Endothelial cell of umbilical vein (primary cell): ENCODE results near the gene LINC00632. TPM values are rescaled to one million over a fixed set of nuclear protein-coding genes. Genes with fewer than 3 reads are reported as not detected.

ENCODE experiments used
- BruUV-seq: library from RNA; stranded (reverse); fragments of 400-500 nt; replicated peaks from 2 replicates; lab custom pipeline; 2021; lab: Mats Ljungman, UMichigan
- CTCF ChIA-PET: fragments of 300-600, 350-600 bp; sonication (Branson Sonifier 250); formaldehyde crosslinking; loops from one replicate; lab custom pipeline; 2021; ENCODE audit warnings: antibody characterized with exemption, inconsistent platforms; lab: Charles Lee
- POLR2A ChIA-PET: fragments of 300-600, 350-600 bp; sonication (Branson Sonifier 250); formaldehyde crosslinking; loops from one replicate; lab custom pipeline; 2021; ENCODE audit warnings: antibody characterized with exemption, inconsistent platforms; lab: Charles Lee
- DNase-seq: peaks from one replicate; pipeline ENCODE4 v3.0.0-alpha.2; 2011; ENCODE audit warnings: low read depth, low spot score
- FAIRE-seq: peaks from 2 replicates; lab custom pipeline; 2011; peaks lifted over from hg19 to GRCh38; lab: Jason Lieb, UNC
- H2AFZ ChIP-seq: 2 replicates; pipeline ENCODE4 v1.6.0; 2012; ENCODE audit warnings: low read depth, low read length, control low read depth, inconsistent platforms
- H3K27ac ChIP-seq: 2 replicates; pipeline ENCODE4 v1.5.1; 2011; ENCODE audit warnings: low read depth, mild to moderate bottlenecking, control low read depth, low read length, moderate library complexity; ENCODE audit not compliant: insufficient read depth
- H3K27me3 ChIP-seq, 2 experiments: 2 replicates each; pipeline versions ENCODE4 v1.6.0 to v1.6.1; 2011; ENCODE audit warnings: low read length in 2 of 2, mixed read lengths in 1 of 2; ENCODE audit not compliant: control insufficient read depth in 2 of 2, insufficient read depth in 2 of 2
- H3K36me3 ChIP-seq, 2 experiments: 2 replicates in 1 of 2; 3 replicates in 1 of 2; pipeline ENCODE4 v1.5.1; 2011; ENCODE audit warnings: low read length in 2 of 2, mild to moderate bottlenecking in 1 of 2, moderate library complexity in 1 of 2; ENCODE audit not compliant: control insufficient read depth in 2 of 2, insufficient read depth in 2 of 2; ENCODE audit errors: extremely low read depth in 1 of 2
- H3K4me1 ChIP-seq: 3 replicates; pipeline ENCODE4 v1.5.1; 2011; ENCODE audit warnings: mild to moderate bottlenecking, low read length; ENCODE audit not compliant: control insufficient read depth, insufficient read depth; ENCODE audit errors: extremely low read depth
- H3K4me2 ChIP-seq: 2 replicates; pipeline ENCODE4 v1.6.1; 2011; ENCODE audit warnings: low read length, control low read depth, mixed read lengths; ENCODE audit not compliant: insufficient read depth
- H3K4me3 ChIP-seq, 3 experiments: fragments of 200-600 bp in 1 of 3; sonication (generic), shearing (Covaris generic) in 1 of 3; replicated peaks in 1 of 3; 2 replicates each; pipeline ENCODE4 v1.5.1; 2011 to 2016; ENCODE audit warnings: control low read depth in 3 of 3, low read length in 3 of 3, mild to moderate bottlenecking in 2 of 3, inconsistent platforms in 1 of 3, low read depth in 1 of 3, moderate library complexity in 1 of 3; ENCODE audit not compliant: insufficient read depth in 1 of 3
- H3K79me2 ChIP-seq: 2 replicates; pipeline ENCODE4 v1.6.0; 2012; ENCODE audit warnings: low read length, inconsistent platforms; ENCODE audit not compliant: control insufficient read depth, insufficient read depth
- H3K9ac ChIP-seq: replicated peaks from 2 replicates; pipeline ENCODE3; 2011; ENCODE audit warnings: low read length, control low read depth; ENCODE audit not compliant: insufficient read depth; ENCODE audit errors: extremely low read depth
- H3K9me1 ChIP-seq: replicated peaks from 3 replicates; pipeline ENCODE4 v1.6.0; 2011; ENCODE audit warnings: mild to moderate bottlenecking, low read length; ENCODE audit not compliant: control insufficient read depth, insufficient read depth; ENCODE audit errors: extremely low read depth
- H3K9me3 ChIP-seq: replicated peaks from 2 replicates; pipeline ENCODE4 v1.5.1; 2012; ENCODE audit warnings: low read length, inconsistent platforms; ENCODE audit not compliant: control insufficient read depth, insufficient read depth
- H4K20me1 ChIP-seq: replicated peaks from 2 replicates; pipeline ENCODE3; 2011; ENCODE audit warnings: mild to moderate bottlenecking, low read length; ENCODE audit not compliant: control insufficient read depth, insufficient read depth; ENCODE audit errors: extremely low read depth
- EZH2 ChIP-seq: IDR thresholded peaks from 2 replicates; pipeline ENCODE4 v1.6.1; 2012; ENCODE audit warnings: borderline replicate concordance, low read depth, mild to moderate bottlenecking, moderate library complexity, low read length, inconsistent platforms; ENCODE audit not compliant: severe bottlenecking
- FOS ChIP-seq: IDR thresholded peaks from 2 replicates; pipeline ENCODE4 v1.6.1; 2011; ENCODE audit warnings: mild to moderate bottlenecking, low read length, moderate library complexity, borderline replicate concordance; ENCODE audit not compliant: insufficient read depth
- GATA2 ChIP-seq: IDR thresholded peaks from 2 replicates; pipeline ENCODE4 v1.7.0; 2011; ENCODE audit warnings: low read depth, mild to moderate bottlenecking, moderate library complexity, mixed read lengths, low read length; ENCODE audit not compliant: insufficient read length, insufficient read depth
- JUN ChIP-seq: IDR thresholded peaks from 2 replicates; pipeline ENCODE4 v1.6.1; 2011; ENCODE audit warnings: borderline replicate concordance, low read depth; ENCODE audit not compliant: insufficient read length, insufficient read depth
- MYC ChIP-seq: IDR thresholded peaks from one replicate; pipeline ENCODE4 v1.6.1; 2011; ENCODE audit warnings: mild to moderate bottlenecking, low read depth, low read length
- POLR2A ChIP-seq: IDR thresholded peaks from 2 replicates; pipeline ENCODE4 v1.6.1; 2012; ENCODE audit warnings: low read depth, mild to moderate bottlenecking, control low read depth, low read length
- POLR2AphosphoS5 ChIP-seq: IDR thresholded peaks from 2 replicates; pipeline ENCODE4 v1.6.1; 2012; ENCODE audit warnings: low read depth, mild to moderate bottlenecking, control low read depth, low read length, moderate library complexity; ENCODE audit not compliant: insufficient read depth
- dilution Hi-C: fragments of 300-500 bp; cut with MboI; formaldehyde crosslinking; loops from one replicate; pipeline ENCODE4 v1.15.0; 2019; ENCODE audit warnings: low sequenced_read_pairs; ENCODE audit not compliant: extremely low pct_ligation_motif_present
- intact Hi-C: fragments of 100-400 bp; cut with micrococcal nuclease; formaldehyde crosslinking; loops from one replicate; pipeline ENCODE4 v1.10.0; 2022
- polyA plus RNA-seq, 4 experiments: library from polyadenylated mRNA; depleted of rRNA in 3 of 4; stranded (reverse) in 3 of 4; unstranded in 1 of 4; fragments of >200 nt; gene quantifications; 2 replicates each; pipeline versions ENCODE4 v1.2.1 to v1.2.3, GENCODE V29; 2011 to 2012; ENCODE audit warnings: missing spikeins in 1 of 4
- total RNA-seq: library from RNA; stranded (reverse); gene quantifications from 2 replicates; pipeline ENCODE4 v1.2.3, GENCODE V29; 2021
- TF ChIP-seq, protein P1 (sequence below): IDR thresholded peaks from 2 replicates; pipeline ENCODE4 v1.6.1; 2011; ENCODE audit not compliant: insufficient read depth, insufficient read length
- TF ChIP-seq, protein P2 (sequence below), 2 donors: IDR thresholded peaks; 1 replicate in 1 of 2; 2 replicates in 1 of 2; pipeline ENCODE4 v1.5.1; 2011; ENCODE audit warnings: low read length in 2 of 2, mild to moderate bottlenecking in 2 of 2, moderate library complexity in 2 of 2, control low read depth in 1 of 2, inconsistent platforms in 1 of 2, low read depth in 1 of 2; ENCODE audit not compliant: insufficient read depth in 1 of 2; ENCODE audit errors: extremely low read depth in 1 of 2

LINC00632 gene
- total and polyA plus RNA-seq, 2 donors (not counting 3 experiments of a cell fraction or from before 2014, with no cell fraction given) = 4.8 to 12.7 TPM

DNA sequence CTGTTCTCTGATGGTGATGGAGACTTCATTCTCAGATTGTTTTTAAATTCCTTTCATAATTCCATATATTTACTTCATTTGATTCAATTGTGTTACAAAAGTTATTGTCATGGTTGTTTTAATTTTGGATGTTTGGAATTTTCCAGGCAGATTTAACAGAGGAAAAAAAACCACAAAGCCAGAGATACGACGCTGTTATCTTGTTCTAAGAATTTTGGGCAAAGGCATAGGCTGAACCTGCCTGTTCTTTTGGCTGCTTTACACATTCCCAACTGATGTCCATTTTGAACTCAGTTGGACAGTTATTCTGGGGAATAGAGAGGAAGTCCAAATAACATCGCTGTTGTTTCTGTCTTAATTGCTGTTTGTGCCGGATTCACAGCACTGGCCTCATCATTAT, 65.7 kb downstream of the LINC00632 start:
- ChIA-PET POLR2A (no interaction called here), CTCF (no interaction called here)
- no peak overlapping the region for H3K4me2 ChIP-seq
- TF ChIP-seq GATA2 = no peak
- no peak for TF ChIP-seq EZH2
- no peak for TF ChIP-seq POLR2AphosphoS5
- no peak for TF ChIP-seq MYC
- TF ChIP-seq FOS = no peak
- no peak for TF ChIP-seq JUN
- TF ChIP-seq, protein P1, sequence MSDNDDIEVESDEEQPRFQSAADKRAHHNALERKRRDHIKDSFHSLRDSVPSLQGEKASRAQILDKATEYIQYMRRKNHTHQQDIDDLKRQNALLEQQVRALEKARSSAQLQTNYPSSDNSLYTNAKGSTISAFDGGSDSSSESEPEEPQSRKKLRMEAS = no peak
- TF ChIP-seq, protein P2, sequence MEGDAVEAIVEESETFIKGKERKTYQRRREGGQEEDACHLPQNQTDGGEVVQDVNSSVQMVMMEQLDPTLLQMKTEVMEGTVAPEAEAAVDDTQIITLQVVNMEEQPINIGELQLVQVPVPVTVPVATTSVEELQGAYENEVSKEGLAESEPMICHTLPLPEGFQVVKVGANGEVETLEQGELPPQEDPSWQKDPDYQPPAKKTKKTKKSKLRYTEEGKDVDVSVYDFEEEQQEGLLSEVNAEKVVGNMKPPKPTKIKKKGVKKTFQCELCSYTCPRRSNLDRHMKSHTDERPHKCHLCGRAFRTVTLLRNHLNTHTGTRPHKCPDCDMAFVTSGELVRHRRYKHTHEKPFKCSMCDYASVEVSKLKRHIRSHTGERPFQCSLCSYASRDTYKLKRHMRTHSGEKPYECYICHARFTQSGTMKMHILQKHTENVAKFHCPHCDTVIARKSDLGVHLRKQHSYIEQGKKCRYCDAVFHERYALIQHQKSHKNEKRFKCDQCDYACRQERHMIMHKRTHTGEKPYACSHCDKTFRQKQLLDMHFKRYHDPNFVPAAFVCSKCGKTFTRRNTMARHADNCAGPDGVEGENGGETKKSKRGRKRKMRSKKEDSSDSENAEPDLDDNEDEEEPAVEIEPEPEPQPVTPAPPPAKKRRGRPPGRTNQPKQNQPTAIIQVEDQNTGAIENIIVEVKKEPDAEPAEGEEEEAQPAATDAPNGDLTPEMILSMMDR (IDR thresholded peaks at IDR 0.05; ENCODE audit: extremely low read depth in 1 of 2, insufficient read depth in 1 of 2, low read depth in 1 of 2, low read length in 2 of 2) = no peak
- TF ChIP-seq POLR2A = no peak
- no peaks in the 10 kb centered on the region for H3K79me2 ChIP-seq
- FAIRE-seq (no peak), DNase-seq (no peak)
- intact Hi-C loops (no loop called here), dilution Hi-C loops (no loop called here)
- H3K4me3 ChIP-seq = no peak overlapping the region
- no TSS peak for BruUV-seq
- no peaks in the 10 kb centered on the region for H3K9me1 ChIP-seq
- H3K36me3 ChIP-seq = no peaks in the 10 kb centered on the region
- H3K9me3 ChIP-seq = no peaks in the 10 kb centered on the region
- H2AFZ ChIP-seq = no peak overlapping the region
- H3K9ac ChIP-seq = no peak overlapping the region
- H3K27ac ChIP-seq = no peak overlapping the region
- no peaks in the 10 kb centered on the region for H3K4me1 ChIP-seq
- H4K20me1 ChIP-seq = no peaks in the 10 kb centered on the region
- no peaks in the 10 kb centered on the region for H3K27me3 ChIP-seq
